Spleen (tissue), 7 donors: ENCODE data around the gene MCTP1.

Experiments used
- CTCF ChIP-seq, 11 experiments: fragments of 200-600 bp in 7 of 11; fragments of 450-650 bp in 4 of 11; sonication (generic) in 4 of 11; IDR thresholded peaks in 8 of 11; conservative IDR thresholded peaks in 3 of 11; 1 replicate in 7 of 11; 2 replicates in 4 of 11; pipeline versions ENCODE4 v1.4.0 to v1.8.0; 2016 to 2021; ENCODE audit warnings: antibody characterized with exemption in 11 of 11, inconsistent platforms in 4 of 11, mild to moderate bottlenecking in 1 of 11
- POLR2A ChIP-seq, 3 donors: fragments of 450-650 bp; IDR thresholded peaks; one replicate each; pipeline ENCODE4 v1.5.1; 2017; ENCODE audit warnings: antibody characterized with exemption in 3 of 3, mild to moderate bottlenecking in 1 of 3
- POLR2AphosphoS5 ChIP-seq, 3 donors: sonication (generic); formaldehyde crosslinking; IDR thresholded peaks; one replicate each; pipeline ENCODE4 v1.5.1; 2017; ENCODE audit warnings: antibody characterized with exemption in 3 of 3
- donor health status: DM: no; HTN: no; CAD: no; lungs with moderate emphysema.
- donor health status: DM: no; HTN: no; CAD: no.
- donor health status: DM: no; HTN: no; CAD: no.

GRCh38 chr5:94849324-94849723 is 435.6 kb downstream of the MCTP1 start:
- TF ChIP-seq CTCF (IDR thresholded peaks at IDR 0.05 in 8 of 11, conservative IDR thresholded peaks at IDR 0.05 in 3 of 11): no peak
- no peak for TF ChIP-seq POLR2AphosphoS5 (IDR thresholded peaks at IDR 0.05)
- TF ChIP-seq POLR2A (IDR thresholded peaks at IDR 0.05): no peak
